ENCODE results near the gene OR2C1.

OR2C1 gene

GRCh38 chr16:3400779-3401688 is 45.3 kb downstream of the OR2C1 start, which contains the start of the genes ZNF174 and ZSCAN32:
ZNF174 (plus strand) TSS chr16:3401215; CDS start chr16:3402005, 790 bp downstream.
ZSCAN32 (minus strand) TSS chr16:3401004; CDS start chr16:3397557, 3,447 bp downstream.
- peak; percentile 99 to 100 for DNase-seq

- no peak for DNase-seq
Measured at GRCh38 chr16:3401719-3402397, 46.2 kb downstream of the OR2C1 start.
